Measurements from ENCODE around the gene DCP1B.

Gene DCP1B

GRCh38 chr12:1935242-1935641 lies 69.0 kb downstream of the DCP1B start:
- Histone ChIP-seq H3K27ac (no peak overlapping the region), H3K27me3 (replicated peaks) (no peaks in the 10 kb centered on the region), H3K36me3 (replicated peaks) (no peaks in the 10 kb centered on the region), H3K4me3 (ENCODE audit: low read depth, low read length) (no peak overlapping the region)
- no peak for TF ChIP-seq CTCF (IDR thresholded peaks at IDR 0.05; ENCODE audit: low read depth, low read length, missing control alignments)
- no peak for DNase-seq
- in situ Hi-C loops (cut with HindIII; ENCODE audit: low pct_ligation_motif_present, low sequenced_read_pairs) = loop anchor here (25.0 kb wide), 1 partner anchor 123 kb away; the partner anchor contains the start of gene LRTM2

GRCh38 chr12:1934831-1935230 lies 69.4 kb downstream of the DCP1B start:
- no peak for DNase-seq
- TF ChIP-seq CTCF (IDR thresholded peaks at IDR 0.05; ENCODE audit: low read depth, low read length, missing control alignments) = no peak
- Histone ChIP-seq H3K27me3 (replicated peaks) (no peaks in the 10 kb centered on the region), H3K4me3 (ENCODE audit: low read depth, low read length) (no peak overlapping the region), H3K27ac (no peak overlapping the region), H3K36me3 (replicated peaks) (no peaks in the 10 kb centered on the region)
- in situ Hi-C loops (cut with HindIII; ENCODE audit: low pct_ligation_motif_present, low sequenced_read_pairs) = loop anchor here (25.0 kb wide), 1 partner anchor 123 kb away; the partner anchor contains the start of gene LRTM2

GRCh38 chr12:1934068-1934467 lies 70.2 kb downstream of the DCP1B start:
- Histone ChIP-seq H3K27me3 (replicated peaks) (no peaks in the 10 kb centered on the region), H3K27ac (no peak overlapping the region), H3K4me3 (ENCODE audit: low read depth, low read length) (no peak overlapping the region), H3K36me3 (replicated peaks) (no peaks in the 10 kb centered on the region)
- in situ Hi-C loops (cut with HindIII; ENCODE audit: low pct_ligation_motif_present, low sequenced_read_pairs) = loop anchor here (25.0 kb wide), 1 partner anchor 122 kb away; the partner anchor contains the start of gene LRTM2
- no peak for DNase-seq
- no peak for TF ChIP-seq CTCF (IDR thresholded peaks at IDR 0.05; ENCODE audit: low read depth, low read length, missing control alignments)

- Histone ChIP-seq H3K27me3 (replicated peaks) (no peaks in the 10 kb centered on the region), H3K27ac (no peak overlapping the region), H3K36me3 (replicated peaks) (no peaks in the 10 kb centered on the region), H3K4me3 (ENCODE audit: low read depth, low read length) (no peak overlapping the region)
- in situ Hi-C loops (cut with HindIII; ENCODE audit: low pct_ligation_motif_present, low sequenced_read_pairs) = loop anchor here (25.0 kb wide), 1 partner anchor 121 kb away; the partner anchor contains the start of gene LRTM2
- no peak for TF ChIP-seq CTCF (IDR thresholded peaks at IDR 0.05; ENCODE audit: low read depth, low read length, missing control alignments)
- DNase-seq = no peak
Measured at GRCh38 chr12:1933342-1934051, 70.8 kb downstream of the DCP1B start.

GRCh38 chr12:1932264-1932777 lies 71.9 kb downstream of the DCP1B start:
- DNase-seq = no peak
- no peaks in the 10 kb centered on the region for H3K36me3 ChIP-seq (replicated peaks)
- H3K27ac ChIP-seq = no peak overlapping the region
- H3K27me3 ChIP-seq (replicated peaks) = peaks cover 3% of the 10 kb centered on the region
- no peak for TF ChIP-seq CTCF (IDR thresholded peaks at IDR 0.05; ENCODE audit: low read depth, low read length, missing control alignments)
- H3K4me3 ChIP-seq (ENCODE audit: low read depth, low read length) = no peak overlapping the region
- in situ Hi-C loops (cut with HindIII; ENCODE audit: low pct_ligation_motif_present, low sequenced_read_pairs) = loop anchor here (25.0 kb wide), 1 partner anchor 120 kb away; the partner anchor contains the start of gene LRTM2
